ENCODE results near the gene OSBPL5. TPM values are rescaled to one million over a fixed set of nuclear protein-coding genes. Genes with fewer than 3 reads are reported as not detected.

OSBPL5 gene
- total RNA-seq, 2 experiments from 2014 or later, result 0.63 to 2.7 TPM

- Histone ChIP-seq H3K4me3 (ENCODE audit: low read depth, low read length, poor library complexity, severe bottlenecking) (no peak overlapping the region), H3K9me2 (ENCODE audit: insufficient read depth, low read length) (no peaks in the 10 kb centered on the region), H3K9me3 (ENCODE audit: low read length) (peaks cover 9% of the 10 kb centered on the region), H3K27ac (ENCODE audit: low read depth, low read length, poor library complexity, severe bottlenecking) (no peak overlapping the region), H4K20me1 (ENCODE audit: insufficient read depth, low read length) (no peaks in the 10 kb centered on the region), H3K79me2 (ENCODE audit: insufficient read depth, low read depth, low read length) (no peaks in the 10 kb centered on the region), H3K4me2 (ENCODE audit: low read length) (no peak overlapping the region), H3K36me3 (ENCODE audit: insufficient read depth, low read length) (no peaks in the 10 kb centered on the region), H2AFZ (ENCODE audit: low read length) (no peak overlapping the region), H3K4me1 (ENCODE audit: insufficient read depth, low read length, poor library complexity, severe bottlenecking) (no peaks in the 10 kb centered on the region)
- BruUV-seq (replicated peaks), result no TSS peak
- DNase-seq (ENCODE audit: low spot score), result peak; percentile 20
- ChIA-PET POLR2A (no interaction called here), CTCF (ENCODE audit: unreplicated experiment) (no interaction called here)
- TF ChIP-seq EZH2phosphoT487 (IDR thresholded peaks at IDR 0.05; ENCODE audit: borderline replicate concordance, low read depth, low read length) (no peak), CTCF (conservative IDR thresholded peaks at IDR 0.05; ENCODE audit: low read length) (peak; percentile 67)
- intact Hi-C loops (cut with micrococcal nuclease; ENCODE audit: unreplicated experiment), result loop anchor here (1.0 kb wide), 1 partner anchor 107 kb away; no protein-coding TSS in a partner anchor
These were observed 55.0 kb downstream of the OSBPL5 start for GRCh38 chr11:3109921-3110706.

GRCh38 chr11:3109434-3109833, 55.7 kb downstream of the OSBPL5 start:
- H3K4me1 ChIP-seq (ENCODE audit: insufficient read depth, low read length, poor library complexity, severe bottlenecking), result no peaks in the 10 kb centered on the region
- H3K9me3 ChIP-seq (ENCODE audit: low read length), result peaks cover 5% of the 10 kb centered on the region; the same call in 1 of the 2 replicates
- no peak for DNase-seq (ENCODE audit: low spot score)
- no peak overlapping the region for H2AFZ ChIP-seq (ENCODE audit: low read length)
- no peak overlapping the region for H3K4me3 ChIP-seq (ENCODE audit: low read depth, low read length, poor library complexity, severe bottlenecking)
- no TSS peak for BruUV-seq (replicated peaks)
- H3K27ac ChIP-seq (ENCODE audit: low read depth, low read length, poor library complexity, severe bottlenecking), result no peak overlapping the region
- TF ChIP-seq EZH2phosphoT487 (IDR thresholded peaks at IDR 0.05; ENCODE audit: borderline replicate concordance, low read depth, low read length) (no peak), CTCF (conservative IDR thresholded peaks at IDR 0.05; ENCODE audit: low read length) (no peak)
- no peaks in the 10 kb centered on the region for H4K20me1 ChIP-seq (ENCODE audit: insufficient read depth, low read length)
- CTCF ChIA-PET (ENCODE audit: unreplicated experiment), result no interaction called here
- H3K4me2 ChIP-seq (ENCODE audit: low read length), result no peak overlapping the region
- POLR2A ChIA-PET, result no interaction called here
- intact Hi-C loops (cut with micrococcal nuclease; ENCODE audit: unreplicated experiment), result no loop called here
- no peaks in the 10 kb centered on the region for H3K79me2 ChIP-seq (ENCODE audit: insufficient read depth, low read depth, low read length)
- no peaks in the 10 kb centered on the region for H3K36me3 ChIP-seq (ENCODE audit: insufficient read depth, low read length)
- no peaks in the 10 kb centered on the region for H3K9me2 ChIP-seq (ENCODE audit: insufficient read depth, low read length)

- BruUV-seq (replicated peaks), result no TSS peak
- POLR2A ChIA-PET, result no interaction called here
- Histone ChIP-seq H3K4me2 (ENCODE audit: low read length) (no peak overlapping the region), H3K79me2 (ENCODE audit: insufficient read depth, low read depth, low read length) (no peaks in the 10 kb centered on the region), H3K36me3 (ENCODE audit: insufficient read depth, low read length) (no peaks in the 10 kb centered on the region), H3K9me2 (ENCODE audit: insufficient read depth, low read length) (no peaks in the 10 kb centered on the region), H3K27ac (ENCODE audit: low read depth, low read length, poor library complexity, severe bottlenecking) (no peak overlapping the region), H3K4me1 (ENCODE audit: insufficient read depth, low read length, poor library complexity, severe bottlenecking) (no peaks in the 10 kb centered on the region), H4K20me1 (ENCODE audit: insufficient read depth, low read length) (no peaks in the 10 kb centered on the region), H3K4me3 (ENCODE audit: low read depth, low read length, poor library complexity, severe bottlenecking) (no peak overlapping the region), H3K9me3 (ENCODE audit: low read length) (no peaks in the 10 kb centered on the region), H2AFZ (ENCODE audit: low read length) (no peak overlapping the region)
- DNase-seq (ENCODE audit: low spot score), result no peak
- TF ChIP-seq EZH2phosphoT487 (IDR thresholded peaks at IDR 0.05; ENCODE audit: borderline replicate concordance, low read depth, low read length) (no peak), CTCF (conservative IDR thresholded peaks at IDR 0.05; ENCODE audit: low read length) (no peak)
- intact Hi-C loops (cut with micrococcal nuclease; ENCODE audit: unreplicated experiment), result no loop called here
- CTCF ChIA-PET (ENCODE audit: unreplicated experiment), result no interaction called here
These were observed 56.9 kb downstream of the OSBPL5 start for GRCh38 chr11:3108183-3108721.

All from OCI-LY7 (cell line).